Adrenal gland (tissue), 5 donors: Measurements from ENCODE around the gene PORCN.

ENCODE experiments used
- POLR2A ChIP-seq, 2 donors: fragments of 450-650 bp; IDR thresholded peaks; one replicate each; pipeline ENCODE4 v1.6.1; 2017; ENCODE audit warnings: antibody characterized with exemption in 2 of 2, mild to moderate bottlenecking in 2 of 2, moderate library complexity in 1 of 2
- TF ChIP-seq, protein P1 (sequence below), 6 experiments: fragments of 450-650 bp in 4 of 6; fragments of 200-600 bp in 2 of 6; sonication (generic) in 1 of 6; IDR thresholded peaks; 1 replicate in 5 of 6; 2 replicates in 1 of 6; pipeline versions ENCODE4 v1.5.1 to v1.8.0; 2016 to 2021; ENCODE audit warnings: antibody characterized with exemption in 6 of 6, mild to moderate bottlenecking in 2 of 6, moderate library complexity in 1 of 6
- donor health status: DM: no; HTN: no; CAD: no.

DNA sequence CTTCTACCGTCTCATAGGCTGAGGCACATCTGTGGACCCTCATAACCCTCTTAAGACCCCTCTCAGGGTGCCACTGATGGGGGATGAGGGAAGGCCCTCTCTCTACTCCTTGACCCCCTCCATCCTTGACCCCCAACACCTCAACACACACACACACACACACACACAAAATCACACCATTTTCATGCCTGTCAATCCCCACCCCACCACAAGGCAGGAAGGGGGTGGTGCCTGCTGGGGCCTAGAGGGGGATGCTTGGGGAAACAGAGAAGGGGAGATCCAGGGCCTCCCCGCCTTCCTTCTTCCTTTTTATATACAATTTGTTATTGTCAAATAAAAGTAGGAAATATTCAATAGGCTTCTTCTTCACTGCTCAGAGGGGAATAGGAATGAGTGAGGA, 11.7 kb downstream of the PORCN start:
- TF ChIP-seq, protein P1, sequence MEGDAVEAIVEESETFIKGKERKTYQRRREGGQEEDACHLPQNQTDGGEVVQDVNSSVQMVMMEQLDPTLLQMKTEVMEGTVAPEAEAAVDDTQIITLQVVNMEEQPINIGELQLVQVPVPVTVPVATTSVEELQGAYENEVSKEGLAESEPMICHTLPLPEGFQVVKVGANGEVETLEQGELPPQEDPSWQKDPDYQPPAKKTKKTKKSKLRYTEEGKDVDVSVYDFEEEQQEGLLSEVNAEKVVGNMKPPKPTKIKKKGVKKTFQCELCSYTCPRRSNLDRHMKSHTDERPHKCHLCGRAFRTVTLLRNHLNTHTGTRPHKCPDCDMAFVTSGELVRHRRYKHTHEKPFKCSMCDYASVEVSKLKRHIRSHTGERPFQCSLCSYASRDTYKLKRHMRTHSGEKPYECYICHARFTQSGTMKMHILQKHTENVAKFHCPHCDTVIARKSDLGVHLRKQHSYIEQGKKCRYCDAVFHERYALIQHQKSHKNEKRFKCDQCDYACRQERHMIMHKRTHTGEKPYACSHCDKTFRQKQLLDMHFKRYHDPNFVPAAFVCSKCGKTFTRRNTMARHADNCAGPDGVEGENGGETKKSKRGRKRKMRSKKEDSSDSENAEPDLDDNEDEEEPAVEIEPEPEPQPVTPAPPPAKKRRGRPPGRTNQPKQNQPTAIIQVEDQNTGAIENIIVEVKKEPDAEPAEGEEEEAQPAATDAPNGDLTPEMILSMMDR (IDR thresholded peaks at IDR 0.05), result no peak
- TF ChIP-seq POLR2A (IDR thresholded peaks at IDR 0.05), result no peak
